22Rv1 (cell line): ENCODE results near the gene LCN12.

ENCODE experiments used
- H3K27ac ChIP-seq: fragments of 450-650 bp; 2 replicates; pipeline ENCODE4 v1.5.1; 2017
- CTCF ChIP-seq: fragments of 450-650 bp; IDR thresholded peaks from 2 replicates; pipeline ENCODE4 v1.5.1; 2017; ENCODE audit warnings: mild to moderate bottlenecking
- ZFX ChIP-seq: fragments of 450-650 bp; IDR thresholded peaks from 2 replicates; pipeline ENCODE4 v1.6.1; 2017; ENCODE audit warnings: antibody characterized with exemption, borderline replicate concordance

The LCN12 gene

DNA sequence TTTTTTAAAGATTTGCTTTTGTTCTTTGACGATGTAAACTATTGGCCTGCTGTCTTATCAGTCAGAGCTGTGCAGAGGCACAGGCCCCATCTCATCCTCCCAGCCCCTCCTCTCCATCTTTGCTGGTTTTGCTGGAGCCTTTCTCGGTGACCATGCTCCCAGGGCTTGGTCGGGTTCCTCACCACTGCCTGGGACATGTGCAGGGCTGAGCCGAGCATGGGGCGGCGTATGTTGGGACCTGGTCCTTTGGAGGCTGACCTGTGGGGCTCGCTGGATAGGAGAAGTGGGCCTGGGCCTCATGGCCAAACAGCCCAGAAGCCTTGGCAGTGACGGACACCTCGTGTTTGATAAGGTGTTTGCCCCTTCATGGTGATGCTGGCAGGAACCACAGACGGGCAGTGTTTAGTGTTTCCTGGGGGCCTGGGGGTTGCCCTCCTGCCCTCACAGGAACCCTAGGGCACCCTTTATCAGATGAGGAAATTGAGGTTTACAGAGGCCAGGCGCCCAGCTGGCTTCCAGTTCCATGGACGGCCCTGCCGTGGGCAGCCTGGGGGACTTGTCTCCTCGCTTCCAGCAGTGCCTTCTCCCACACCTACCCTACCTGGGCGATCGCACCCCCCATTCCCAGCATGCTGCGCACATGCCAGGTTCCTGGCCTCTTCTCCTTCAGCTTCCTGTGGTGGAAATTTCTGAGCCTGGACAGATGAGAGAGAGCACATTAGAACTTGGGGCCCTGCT lies 38.2 kb upstream of the LCN12 start:
- no peak overlapping the region for H3K27ac ChIP-seq
- TF ChIP-seq CTCF (no peak), ZFX (no peak)

DNA sequence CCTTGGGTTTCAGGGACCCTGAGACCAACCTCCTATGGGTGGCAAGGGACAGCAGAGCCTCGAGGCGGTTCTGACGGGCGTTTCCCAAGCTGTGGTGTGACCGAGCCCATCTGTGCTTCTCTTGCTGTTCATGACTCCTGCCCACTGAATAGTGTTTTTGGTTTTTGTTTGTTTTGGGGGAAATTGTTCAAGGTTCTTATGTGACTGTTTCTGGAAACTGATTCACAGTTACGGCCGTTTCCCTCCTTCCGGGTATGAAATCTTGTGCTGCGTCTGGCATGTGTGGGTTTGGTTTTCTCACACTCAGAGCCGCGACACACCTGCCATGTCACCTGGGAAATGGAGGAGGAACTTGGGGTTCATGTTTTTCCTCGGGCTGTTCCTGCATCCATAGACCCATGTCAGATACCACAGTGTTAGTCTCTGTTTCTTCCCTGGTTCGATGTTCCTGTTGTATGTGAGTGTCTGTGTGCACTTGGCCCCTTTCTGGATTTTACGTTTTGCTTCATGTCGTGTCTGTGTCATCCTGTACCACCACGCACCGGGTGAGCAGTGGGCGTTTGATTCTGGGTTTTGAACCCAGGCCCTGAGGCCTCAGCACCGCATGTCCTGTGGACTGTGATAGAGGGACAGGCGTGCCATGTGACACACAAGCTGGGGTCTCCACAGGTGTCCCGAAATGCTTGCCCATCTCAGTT lies 36.3 kb upstream of the LCN12 start:
- no peak for TF ChIP-seq CTCF
- TF ChIP-seq ZFX, result no peak
- no peak overlapping the region for H3K27ac ChIP-seq

- TF ChIP-seq CTCF (no peak), ZFX (no peak)
- no peak overlapping the region for H3K27ac ChIP-seq
Observed at GRCh38 chr9:136916330-136917184, 35.5 kb upstream of the LCN12 start.

DNA sequence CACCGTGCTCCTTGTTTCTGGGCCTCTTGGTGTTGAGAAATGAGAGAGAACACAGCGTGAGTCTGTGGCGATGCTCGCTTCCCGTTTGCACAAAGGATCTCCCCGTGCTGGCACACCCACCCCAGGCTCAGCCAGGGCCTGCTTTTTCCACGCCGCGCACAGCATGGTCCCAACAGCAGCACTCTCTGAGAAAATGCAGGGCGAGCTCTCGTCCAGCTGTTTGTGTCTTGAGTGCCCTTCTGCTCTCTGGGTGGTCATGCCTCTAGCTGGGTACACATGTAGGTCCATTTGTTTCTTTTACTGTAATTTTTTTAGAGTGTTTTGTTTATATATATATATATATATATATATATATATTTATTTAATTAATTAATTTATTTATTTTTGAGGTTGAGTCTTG lies 34.2 kb upstream of the LCN12 start:
- TF ChIP-seq ZFX, result no peak
- no peak for TF ChIP-seq CTCF

GRCh38 chr9:136920069-136920468 lies 32.0 kb upstream of the LCN12 start:
- H3K27ac ChIP-seq, result no peak overlapping the region
- no peak for TF ChIP-seq CTCF

More for the DNA sequence above, 34.2 kb upstream of the LCN12 start:
- no peak overlapping the region for H3K27ac ChIP-seq

GRCh38 chr9:136920734-136921231 lies 31.3 kb upstream of the LCN12 start:
- TF ChIP-seq ZFX (no peak), CTCF (no peak)
- H3K27ac ChIP-seq, result no peak overlapping the region
